Activated CD4-positive, CD25-positive, alpha-beta regulatory T cell (primary cell): ENCODE results near the gene FNDC3B.
"Not testable (repeated sequence)": the region's sequence is repeated elsewhere in the genome, so short reads cannot be mapped to it uniquely, and the experiment has no call there.

Experiments
- DNase-seq, 4 experiments: peaks; one replicate each; lab custom pipeline; 2025; lab: John Stamatoyannopoulos, UW

Gene FNDC3B

DNA sequence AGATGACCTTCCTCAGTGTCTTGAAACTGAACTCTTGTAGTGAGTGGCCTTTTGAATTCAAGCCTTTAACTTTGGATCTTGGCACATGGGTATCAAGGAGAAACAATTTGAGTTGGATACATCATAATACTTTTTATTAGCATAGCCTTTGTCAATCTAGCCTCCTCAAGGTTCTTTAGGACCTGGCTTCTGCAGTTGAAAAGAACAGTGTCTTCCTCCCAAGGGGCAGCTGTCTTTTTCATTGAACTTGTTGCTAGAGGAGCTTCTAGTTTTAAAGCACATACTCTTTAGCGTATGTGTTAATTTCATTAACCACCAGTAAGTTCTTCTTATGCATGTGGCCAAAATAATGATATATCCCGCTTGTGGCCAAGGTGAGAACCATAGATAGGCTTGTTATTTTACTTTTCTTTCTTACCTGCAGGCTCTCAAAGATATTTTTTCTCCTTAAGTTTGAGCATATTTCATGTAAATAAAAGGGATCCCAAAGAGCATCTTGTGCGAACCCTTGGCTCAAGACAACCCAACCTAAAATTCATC, 325.7 kb downstream of the FNDC3B start:
- no peak for DNase-seq

DNA sequence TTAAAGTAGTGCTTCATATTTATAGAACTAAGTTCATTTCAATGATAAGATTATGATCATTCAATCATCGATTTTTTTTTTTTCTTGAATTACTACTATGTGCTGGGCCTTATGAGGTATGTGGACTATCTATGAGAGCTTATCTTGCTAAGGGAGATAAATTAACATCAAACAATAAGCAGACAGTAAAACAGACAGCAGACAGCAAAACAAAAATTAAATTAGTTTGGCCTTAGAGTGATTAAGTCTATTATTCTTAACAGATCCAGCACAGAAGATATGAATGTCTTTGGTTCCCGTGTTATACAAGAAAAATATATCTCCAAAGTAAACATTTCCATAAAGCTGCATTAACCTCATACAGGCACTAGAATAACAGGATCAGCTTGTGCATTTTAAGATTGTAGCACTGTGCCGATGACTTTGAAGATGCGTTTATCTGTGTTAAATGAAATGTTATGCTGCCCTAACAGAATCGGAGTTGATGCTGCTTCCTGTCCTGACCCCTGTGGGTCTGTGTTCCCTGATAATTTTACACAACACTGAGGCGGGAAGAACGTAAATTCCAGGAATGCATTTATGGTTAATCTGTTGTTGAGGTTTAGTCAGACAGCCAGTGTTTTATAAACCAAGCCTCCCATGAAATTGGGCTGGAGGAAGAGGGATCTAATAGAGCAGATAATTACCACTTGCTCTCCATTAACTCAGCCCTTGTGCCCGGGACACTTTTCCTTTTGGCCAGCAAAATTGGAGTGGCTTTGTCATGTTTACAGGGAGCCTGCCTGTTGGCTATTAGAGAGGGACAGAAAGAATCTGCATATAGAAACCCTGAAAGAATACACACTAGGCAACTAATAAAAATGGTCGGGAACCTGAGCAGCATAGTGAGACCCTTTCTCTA, 328.1 kb downstream of the FNDC3B start:
- no peak for DNase-seq

DNA sequence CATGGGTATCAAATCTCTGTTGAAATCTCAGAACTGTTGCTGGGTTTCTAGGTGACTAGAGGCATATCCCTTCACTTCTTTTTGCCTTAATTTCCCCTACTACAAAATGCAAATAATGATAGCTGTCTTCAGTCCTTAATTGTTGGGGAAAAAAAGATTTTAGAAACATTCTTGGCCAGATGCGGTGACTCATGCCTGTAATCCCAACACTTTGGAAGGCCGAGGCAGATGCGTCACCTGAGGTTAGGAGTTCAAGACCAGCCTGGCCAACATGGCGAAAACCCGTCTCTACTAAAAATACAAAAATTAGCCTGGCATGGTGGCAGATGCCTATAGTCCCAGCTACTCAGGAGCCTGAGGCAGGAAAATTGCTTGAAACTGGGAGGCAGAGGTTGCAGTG, 329.2 kb downstream of the FNDC3B start:
- not testable (repeated sequence) for DNase-seq

DNA sequence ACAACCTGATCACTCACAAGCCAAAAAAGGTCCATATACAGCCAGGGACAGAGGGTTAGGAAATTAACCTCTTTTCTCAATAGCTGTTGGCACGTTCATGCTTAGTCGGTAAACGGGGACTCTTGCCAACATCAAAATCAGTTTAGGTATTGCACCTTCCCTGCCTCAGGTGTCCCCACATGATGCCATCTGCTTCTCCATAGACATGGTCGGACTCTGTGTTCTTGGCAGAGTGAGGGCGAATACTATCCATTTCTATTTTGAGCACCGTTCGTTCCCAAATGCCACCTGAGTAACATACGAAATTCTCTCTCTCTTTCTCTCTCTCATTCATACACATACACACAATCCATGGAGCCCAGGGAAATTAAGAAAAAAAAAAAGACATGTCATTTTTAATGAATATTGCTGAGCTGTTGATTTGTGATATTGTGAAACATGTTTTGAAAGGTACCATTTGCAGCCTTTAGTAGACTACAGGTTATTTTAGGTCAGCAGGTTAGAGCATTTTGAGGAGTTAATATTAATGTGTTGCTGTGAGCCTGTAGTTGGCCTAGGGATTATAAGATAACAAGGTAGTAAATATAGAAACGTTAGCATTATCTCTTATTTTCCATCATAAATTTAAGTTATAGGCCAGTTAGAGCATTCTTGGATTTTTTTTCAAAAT, 330.3 kb downstream of the FNDC3B start:
- DNase-seq = no peak

DNA sequence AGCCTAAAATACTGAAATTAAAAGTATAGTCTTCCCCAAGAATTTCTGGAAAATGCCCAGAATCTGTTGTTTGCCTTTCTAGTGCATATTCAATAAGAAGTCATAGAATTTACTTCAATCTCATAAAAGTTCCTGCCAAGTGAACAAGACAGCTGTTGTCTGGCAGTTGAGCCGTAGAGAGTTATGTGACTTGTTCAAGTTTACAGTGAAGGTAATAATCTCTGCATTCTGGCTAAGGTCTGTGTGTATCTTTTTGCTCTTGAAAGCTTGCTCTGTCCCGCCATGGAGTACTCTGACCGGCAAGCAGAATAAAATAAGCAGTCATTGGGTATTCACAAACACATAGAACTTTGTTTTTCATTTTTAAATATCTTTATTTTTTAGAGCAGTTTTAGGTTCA, 331.0 kb downstream of the FNDC3B start:
- DNase-seq = no peak

DNA sequence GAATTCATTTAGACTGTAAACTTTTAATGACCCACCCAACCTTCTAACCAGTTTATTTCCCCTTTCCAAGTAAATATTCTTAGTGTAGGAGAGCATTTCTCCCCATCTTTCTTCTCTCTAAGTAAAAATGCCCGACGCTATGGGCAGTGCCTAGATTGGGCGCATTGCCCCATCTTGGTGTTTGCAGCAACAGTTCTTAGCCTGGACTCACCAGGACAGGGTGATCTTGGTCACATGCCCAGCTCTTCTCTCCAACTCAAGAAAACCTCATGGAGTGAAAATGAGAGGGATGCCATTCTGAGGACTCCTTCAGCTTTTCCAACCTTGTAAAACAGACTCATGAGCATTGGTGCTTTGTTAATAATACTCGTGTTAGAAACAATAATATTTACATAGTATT, 332.2 kb downstream of the FNDC3B start:
- no peak for DNase-seq

DNA sequence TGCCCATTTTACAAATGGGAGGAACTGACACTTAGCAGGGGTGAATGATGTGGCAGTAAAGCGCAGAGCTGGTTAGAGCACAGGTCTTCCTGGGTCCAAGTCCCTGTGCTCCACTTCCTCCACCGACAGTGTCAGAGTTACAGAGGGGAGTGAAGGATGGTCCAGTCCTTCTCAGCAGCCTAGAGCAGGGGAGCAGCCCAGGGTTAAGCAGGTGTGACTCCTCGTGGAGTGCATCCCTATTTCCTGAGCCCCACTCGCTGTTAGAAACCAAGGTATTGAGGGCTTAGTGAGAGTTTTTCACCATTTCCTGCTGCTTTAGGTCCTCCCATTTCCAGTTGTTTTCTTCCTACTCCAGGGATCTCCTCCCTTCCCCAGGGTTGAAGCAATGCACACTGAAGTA, 333.5 kb downstream of the FNDC3B start:
- DNase-seq = no peak

DNA sequence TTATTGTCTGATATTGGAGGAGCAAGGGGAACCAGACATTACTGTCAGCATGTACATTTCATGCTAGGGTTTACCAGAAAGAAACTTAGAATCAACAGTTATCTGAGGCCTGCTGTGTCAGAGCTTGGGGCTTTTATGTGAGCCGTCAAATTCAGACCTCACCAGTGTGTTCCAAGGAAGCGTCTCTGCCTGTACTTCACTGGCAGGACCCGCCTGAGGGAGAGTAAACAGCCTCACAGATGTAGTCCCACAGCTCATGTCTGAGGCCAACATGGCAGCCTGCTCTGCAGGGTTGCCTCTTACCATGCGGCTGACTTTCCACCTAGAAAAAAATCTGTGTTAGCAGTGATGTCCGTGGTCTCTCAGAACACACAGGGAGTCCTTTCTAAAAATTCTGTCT, 334.5 kb downstream of the FNDC3B start:
- no peak for DNase-seq

DNA sequence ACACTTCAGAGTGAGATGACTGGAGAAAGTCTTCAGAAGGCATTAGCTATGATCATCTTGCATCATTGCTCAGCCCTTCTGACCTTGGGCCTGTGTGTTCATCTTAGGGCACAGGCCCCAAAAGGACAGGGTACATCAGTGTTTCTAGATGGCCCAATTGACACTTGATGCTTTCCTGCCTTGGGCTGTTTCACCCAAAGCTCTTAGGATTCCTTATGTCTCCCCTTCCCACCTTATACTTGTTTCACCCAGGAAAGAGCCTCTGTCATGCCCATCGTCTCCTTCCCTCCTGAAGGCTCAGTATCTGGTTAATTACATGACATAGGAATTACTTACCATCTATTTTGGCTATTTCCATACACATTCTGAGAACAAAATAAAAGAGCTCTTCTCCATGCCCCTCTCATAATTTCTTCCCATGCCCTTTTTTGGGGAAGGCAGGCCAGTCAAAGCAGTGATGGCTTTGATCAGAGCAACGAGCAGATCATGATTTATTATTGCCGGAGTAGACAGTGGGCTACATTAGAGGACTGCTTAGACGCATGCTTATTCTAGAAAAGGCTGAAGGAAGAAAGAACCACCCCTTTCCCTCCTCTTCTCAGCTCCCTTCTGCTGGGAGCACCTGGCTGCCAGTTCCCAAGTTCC, 335.9 kb downstream of the FNDC3B start:
- DNase-seq = no peak

DNA sequence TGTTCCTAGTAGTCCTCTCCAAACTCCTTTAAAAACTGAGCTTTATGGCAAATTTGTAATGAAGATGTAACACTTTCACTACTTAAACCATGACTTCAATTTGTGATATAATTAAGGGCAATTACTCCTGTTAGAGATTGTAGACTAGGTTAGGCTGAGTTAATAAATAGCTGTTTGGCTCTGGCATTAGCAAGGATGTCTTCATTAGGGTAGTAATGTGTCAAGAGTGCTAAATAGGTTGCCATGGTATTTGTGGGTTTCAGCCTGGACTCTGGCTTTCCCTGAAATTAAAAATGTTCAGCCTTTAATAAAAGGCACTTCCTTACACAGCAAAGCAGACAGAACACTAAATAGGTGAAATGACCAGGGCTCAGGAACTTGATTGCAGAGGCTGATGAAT, 337.0 kb downstream of the FNDC3B start:
- DNase-seq = no peak

DNA sequence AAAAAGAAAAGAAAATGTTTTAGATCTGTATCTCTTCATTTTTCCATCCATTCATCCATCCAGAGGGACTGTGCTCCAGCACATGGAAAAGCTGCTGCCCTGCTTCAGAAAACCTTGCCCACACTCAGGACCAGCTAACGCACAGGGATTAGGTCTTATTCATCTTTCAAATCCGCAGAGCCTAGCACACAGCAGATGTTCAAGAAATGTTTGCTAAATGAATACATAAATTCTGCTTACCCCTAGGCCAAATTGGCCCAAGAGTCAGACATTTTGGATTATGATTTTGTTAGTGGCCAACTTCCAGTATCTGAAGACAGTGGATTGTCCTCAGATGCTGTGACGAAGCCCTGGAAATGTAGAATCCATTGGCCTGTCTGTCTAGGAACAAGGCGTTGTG, 337.5 kb downstream of the FNDC3B start:
- DNase-seq = no peak

DNA sequence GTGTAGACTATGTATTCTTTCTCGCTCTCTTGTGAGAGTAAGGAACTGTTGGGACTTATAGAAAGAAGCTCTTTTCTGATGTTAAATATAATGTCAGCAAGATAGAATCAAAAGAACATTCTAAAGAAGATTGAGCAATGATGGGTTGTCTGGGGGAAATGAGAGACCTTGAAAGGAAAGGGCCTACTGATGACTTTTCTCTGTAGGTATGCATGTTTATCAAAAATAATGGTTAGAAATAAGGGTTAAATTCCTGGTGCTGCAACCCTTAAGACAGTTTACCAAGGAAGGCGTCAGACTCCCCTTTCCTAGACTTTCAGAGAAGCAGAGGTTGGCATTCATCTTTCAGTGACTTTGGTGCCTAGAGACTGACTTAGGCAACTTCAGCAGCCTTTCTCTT, 339.1 kb downstream of the FNDC3B start:
- no peak for DNase-seq

DNA sequence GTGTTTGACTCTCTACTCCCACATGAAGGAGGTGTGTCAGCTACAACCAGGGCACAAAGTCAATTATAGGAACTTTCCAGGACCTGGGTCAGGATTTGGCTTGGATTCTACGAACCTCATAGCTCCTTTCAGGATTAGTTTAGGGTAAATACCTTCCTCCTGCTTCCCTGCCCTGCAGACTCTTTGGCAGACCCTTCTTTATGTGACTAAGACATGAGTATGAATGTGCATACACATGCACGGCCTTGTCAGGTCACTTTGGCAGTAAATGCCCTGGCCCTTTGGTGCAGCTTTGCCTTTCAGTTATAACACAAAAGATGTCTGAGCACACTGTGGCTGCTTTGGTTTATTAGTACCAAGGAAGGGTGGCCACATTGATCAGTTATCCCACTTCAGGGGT, 340.0 kb downstream of the FNDC3B start:
- no peak for DNase-seq

DNA sequence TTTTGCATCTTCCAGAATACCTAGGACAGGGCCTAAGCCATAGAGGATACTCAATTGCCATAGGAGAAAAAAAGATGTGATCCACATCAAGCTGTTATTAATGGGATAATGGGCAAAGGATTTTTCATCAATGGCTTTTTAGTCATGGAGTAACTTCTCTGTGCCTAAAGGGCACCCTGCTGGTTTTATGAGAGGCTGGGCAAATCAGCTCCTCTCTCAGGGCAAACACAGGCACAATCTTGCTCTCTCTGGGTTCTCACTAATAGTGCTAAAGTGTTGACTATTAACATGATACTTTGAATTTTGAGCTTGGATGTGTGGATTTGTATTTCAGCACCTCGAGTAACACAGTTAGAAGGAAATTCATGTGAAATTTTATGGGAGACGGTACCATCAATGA, 341.3 kb downstream of the FNDC3B start:
- no peak for DNase-seq

DNA sequence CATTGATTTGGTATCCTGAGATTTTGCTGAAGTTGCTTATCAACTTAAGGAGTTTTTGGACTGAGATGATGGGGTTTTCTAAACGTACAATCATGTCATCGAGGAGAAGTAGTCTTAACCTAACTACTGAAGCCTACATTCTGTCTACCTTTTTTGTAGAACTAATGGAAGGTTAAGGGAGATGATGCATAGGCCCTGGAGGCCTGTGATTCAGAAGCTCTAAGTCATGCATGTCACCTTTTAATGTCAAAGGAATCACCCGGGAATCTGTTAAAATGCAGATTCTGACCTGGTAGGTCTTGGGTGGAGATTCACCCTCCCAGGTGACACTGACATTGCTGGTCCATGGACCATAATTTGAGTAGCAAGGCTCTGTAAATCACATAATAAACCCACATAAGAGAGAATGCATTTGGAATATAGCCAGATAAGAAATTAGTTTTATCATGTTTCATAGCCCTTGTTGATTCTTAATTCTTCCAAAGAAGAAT, 344.0 kb downstream of the FNDC3B start:
- DNase-seq = no peak

DNA sequence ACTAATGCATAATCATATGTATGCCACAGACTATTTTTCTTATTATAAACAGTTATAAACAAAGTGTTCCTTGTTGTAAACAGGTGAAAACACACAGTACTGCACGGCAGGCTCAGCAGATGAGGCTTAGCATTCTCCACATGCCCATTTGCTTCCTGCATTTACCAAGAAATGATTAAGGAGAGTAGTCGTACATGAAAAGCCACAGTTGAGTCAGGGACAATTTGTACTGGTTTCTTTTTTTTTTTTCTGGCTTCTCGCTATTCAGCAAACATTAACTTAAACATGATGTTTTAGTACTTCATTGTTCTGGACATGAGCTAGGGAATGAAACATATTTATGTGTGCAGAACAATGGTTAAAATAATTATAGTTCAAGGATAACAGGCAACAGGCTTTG, 345.5 kb downstream of the FNDC3B start:
- DNase-seq = no peak

DNA sequence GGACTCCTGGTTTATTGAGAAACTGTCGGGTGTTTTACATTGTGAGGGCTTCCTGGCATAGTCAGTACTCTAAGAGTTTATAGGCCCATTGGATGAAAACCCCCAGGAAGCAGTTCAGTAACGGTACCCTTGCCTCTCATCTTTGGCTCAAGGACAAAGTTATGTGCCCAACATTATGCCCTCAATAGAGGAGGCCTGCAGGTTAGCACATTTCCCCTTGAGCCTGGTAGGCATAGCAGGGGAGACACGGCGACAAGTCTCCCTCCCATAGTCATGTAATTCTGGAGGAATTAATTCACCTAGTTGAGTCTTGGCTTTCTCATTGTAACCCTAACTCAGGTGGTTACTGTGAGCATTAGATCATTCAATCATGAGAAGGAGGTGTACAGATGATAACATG, 348.4 kb downstream of the FNDC3B start:
- DNase-seq = no peak

DNA sequence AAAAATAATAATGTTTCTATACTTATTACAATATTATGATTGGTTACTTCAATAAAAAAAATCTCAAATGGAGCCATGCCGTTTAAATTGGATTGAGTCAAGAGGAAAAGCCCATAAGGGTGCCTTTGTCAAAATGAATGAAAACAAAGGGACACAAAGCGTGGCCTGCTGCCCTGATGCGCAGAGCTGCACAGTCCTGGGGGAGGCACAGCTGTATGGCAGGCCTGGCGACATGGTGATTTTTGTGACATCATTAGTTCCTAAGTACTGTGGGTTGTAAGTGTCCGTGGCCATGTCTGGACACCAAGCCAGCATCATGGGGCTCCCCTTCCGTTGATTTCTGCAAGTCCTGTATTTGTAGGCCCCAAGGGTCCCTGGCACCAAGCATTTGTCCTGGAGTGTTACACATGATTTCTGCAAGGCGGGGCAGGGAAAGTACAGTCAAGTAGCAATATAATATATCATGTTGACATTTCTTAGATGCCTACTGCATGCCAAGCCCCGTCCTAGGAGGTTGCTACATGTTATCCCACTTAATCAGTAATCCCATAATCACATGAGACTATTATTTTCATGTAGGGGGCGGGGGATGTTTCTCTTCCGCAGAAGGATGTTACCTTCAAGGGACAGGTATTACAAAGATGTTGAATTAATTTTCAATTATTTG, 349.2 kb downstream of the FNDC3B start:
- DNase-seq = no peak

DNA sequence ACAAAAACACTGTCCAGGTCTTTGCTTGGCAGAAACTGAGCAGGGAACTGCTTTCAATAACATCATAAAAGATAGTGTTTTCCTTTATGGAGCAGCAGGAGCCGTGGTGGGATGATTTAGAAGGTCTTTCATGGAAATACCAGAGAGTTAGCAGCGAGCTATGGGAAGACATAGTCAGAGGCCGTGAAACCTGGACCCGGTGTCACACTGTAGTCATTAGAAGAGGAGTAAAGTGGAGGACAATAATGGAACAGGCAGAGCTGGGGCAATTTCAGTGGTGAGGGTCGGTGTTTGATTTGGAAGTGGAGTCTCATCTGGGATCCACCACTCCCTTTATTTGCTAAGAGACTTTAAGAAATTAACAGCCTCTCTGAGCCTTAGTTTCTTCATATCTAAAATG, 351.4 kb downstream of the FNDC3B start:
- DNase-seq = no peak

DNA sequence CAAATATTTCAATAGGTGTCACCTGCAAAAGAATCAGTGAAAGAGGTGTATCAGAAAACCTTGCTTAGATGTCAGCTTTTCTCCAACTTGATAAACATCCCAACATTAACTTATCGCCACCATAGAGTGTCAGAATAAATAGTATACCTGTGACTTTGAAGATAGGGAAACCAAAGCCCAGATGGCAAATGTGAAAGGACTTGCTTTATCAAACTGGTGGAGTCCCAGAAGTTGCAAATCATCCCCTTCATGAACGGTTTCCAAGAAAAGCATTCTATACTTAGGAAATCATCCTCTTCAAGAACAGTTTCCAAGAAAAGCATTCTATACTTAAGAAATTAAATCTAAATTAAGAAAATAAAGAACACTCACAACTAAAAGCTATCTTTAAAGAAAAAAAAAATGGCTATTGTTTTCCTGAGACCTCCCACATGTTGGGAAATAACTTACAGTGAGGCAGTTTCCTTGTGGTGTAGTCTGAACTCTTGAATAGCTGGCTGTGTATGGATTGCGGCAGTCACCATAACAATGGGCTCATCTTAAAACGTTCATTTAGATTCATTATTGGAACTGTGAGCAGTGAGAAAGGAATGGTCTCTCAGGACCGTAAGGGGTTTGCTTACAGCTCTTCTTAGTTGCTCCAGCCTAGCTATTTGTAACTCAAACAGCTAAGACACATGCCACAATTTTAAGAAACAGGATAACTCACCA, 352.4 kb downstream of the FNDC3B start:
- no peak for DNase-seq

DNA sequence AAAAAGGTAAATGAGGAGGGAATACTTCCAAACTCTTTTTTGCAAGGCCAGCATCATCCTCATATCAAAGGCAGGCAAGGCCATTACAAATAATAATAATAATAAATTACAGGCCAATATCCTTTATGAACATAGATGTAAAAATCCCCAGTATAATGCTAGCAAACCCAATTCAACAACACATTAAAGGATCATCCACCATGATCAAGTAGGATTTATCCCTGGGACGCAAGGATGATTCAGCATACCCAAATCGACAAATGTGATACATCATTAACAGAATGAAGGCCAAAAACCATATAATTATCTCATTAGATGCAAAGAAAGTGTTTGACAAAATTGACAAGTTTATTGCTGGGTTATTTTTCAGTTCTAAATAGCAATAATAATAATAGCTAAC, 355.3 kb downstream of the FNDC3B start:
- no peak for DNase-seq
